HepG2 (cell line): Measurements from ENCODE around the gene SAPCD1. TPM values are rescaled to one million over a fixed set of nuclear protein-coding genes. Genes with fewer than 3 reads are reported as not detected.

Experiments
- CEBPG ChIP-seq: IDR thresholded peaks from 2 replicates; pipeline ENCODE4 v1.6.1; 2016
- CENPT ChIP-seq: sonication (generic); formaldehyde crosslinking; IDR thresholded peaks from 2 replicates; pipeline ENCODE4 v1.8.0; 2022; ENCODE audit warnings: low read depth, mild to moderate bottlenecking, moderate library complexity, missing genetic modification reagents
- FOXK1 ChIP-seq: sonication (generic); formaldehyde crosslinking; IDR thresholded peaks from 2 replicates; pipeline ENCODE4 v1.4.0; 2020; ENCODE audit warnings: low read depth, missing genetic modification reagents, borderline replicate concordance
- HMGXB4 ChIP-seq, 2 experiments: sonication (generic) in 1 of 2; formaldehyde crosslinking in 1 of 2; IDR thresholded peaks; 2 replicates each; pipeline versions ENCODE4 v1.4.0 to v1.6.1; 2018 to 2020; ENCODE audit warnings: missing genetic modification reagents in 2 of 2, borderline replicate concordance in 1 of 2, low read depth in 1 of 2, mild to moderate bottlenecking in 1 of 2, missing biosample characterization in 1 of 2
- HNF4G ChIP-seq, 2 experiments: sonication (generic) in 1 of 2; formaldehyde crosslinking in 1 of 2; IDR thresholded peaks; 2 replicates each; pipeline versions ENCODE4 v1.4.0 to v1.6.1; 2011 to 2020; ENCODE audit warnings: borderline replicate concordance in 2 of 2, low read depth in 2 of 2, mild to moderate bottlenecking in 2 of 2, low read length in 1 of 2, missing genetic modification reagents in 1 of 2, moderate library complexity in 1 of 2
- JUNB ChIP-seq: sonication (generic); formaldehyde crosslinking; IDR thresholded peaks from 2 replicates; pipeline ENCODE4 v1.8.0; 2022; ENCODE audit warnings: missing genetic modification reagents, mild to moderate bottlenecking, borderline replicate concordance
- MAFF ChIP-seq: IDR thresholded peaks from 2 replicates; pipeline ENCODE4 v1.6.1; 2011; ENCODE audit warnings: low read depth, low read length, improper control_type of control experiment
- MIER2 ChIP-seq: IDR thresholded peaks from 2 replicates; pipeline ENCODE4 v1.6.1; 2016; ENCODE audit warnings: missing biosample characterization, missing genetic modification reagents
- NR2F6 ChIP-seq, 2 experiments: IDR thresholded peaks; 2 replicates each; pipeline ENCODE4 v1.6.1; 2016; ENCODE audit warnings: antibody characterized with exemption in 1 of 2, mild to moderate bottlenecking in 1 of 2
- PLRG1 ChIP-seq: fragments of 450-650 bp; conservative IDR thresholded peaks from 2 replicates; pipeline ENCODE4 v1.6.1; 2016
- RFX1 ChIP-seq: fragments of 450-650 bp; IDR thresholded peaks from 2 replicates; pipeline ENCODE4 v1.6.1; 2017
- SMARCC2 ChIP-seq: fragments of 450-650 bp; IDR thresholded peaks from 2 replicates; pipeline ENCODE4 v1.6.1; 2017; ENCODE audit warnings: antibody characterized with exemption, mild to moderate bottlenecking
- SOX13 ChIP-seq, 3 experiments: fragments of 450-650 bp in 1 of 3; sonication (generic) in 1 of 3; formaldehyde crosslinking in 1 of 3; IDR thresholded peaks in 2 of 3; conservative IDR thresholded peaks in 1 of 3; 2 replicates each; pipeline versions ENCODE4 v1.5.0 to v1.6.1; 2016 to 2020; ENCODE audit warnings: antibody characterized with exemption in 1 of 3, mild to moderate bottlenecking in 1 of 3, missing compliant biosample characterization in 1 of 3, missing genetic modification reagents in 1 of 3, moderate library complexity in 1 of 3
- TCF12 ChIP-seq, 2 experiments: fragments of 450-650 bp in 1 of 2; sonication (generic) in 1 of 2; formaldehyde crosslinking in 1 of 2; IDR thresholded peaks; 2 replicates each; pipeline versions ENCODE4 v1.6.1 to v1.8.0; 2017 to 2022; ENCODE audit warnings: antibody characterized with exemption in 1 of 2, mild to moderate bottlenecking in 1 of 2, missing genetic modification reagents in 1 of 2, moderate library complexity in 1 of 2
- TEAD2 ChIP-seq: sonication (generic); formaldehyde crosslinking; IDR thresholded peaks from 2 replicates; pipeline ENCODE4 v1.9.0; 2021; ENCODE audit warnings: missing genetic modification reagents
- ZBTB14 ChIP-seq: sonication (generic); formaldehyde crosslinking; IDR thresholded peaks from 2 replicates; pipeline ENCODE4 v1.4.0; 2020; ENCODE audit warnings: missing genetic modification reagents
- ZNF17 ChIP-seq: sonication (generic); formaldehyde crosslinking; IDR thresholded peaks from 2 replicates; pipeline ENCODE4 v1.5.0; 2020; ENCODE audit warnings: mild to moderate bottlenecking, missing genetic modification reagents
- ZNF256 ChIP-seq: sonication (generic); formaldehyde crosslinking; conservative IDR thresholded peaks from 2 replicates; pipeline ENCODE4 v1.4.0; 2020; ENCODE audit warnings: missing genetic modification reagents
- ZNF383 ChIP-seq: sonication (generic); formaldehyde crosslinking; IDR thresholded peaks from 2 replicates; pipeline ENCODE4 v1.4.0; 2020; ENCODE audit warnings: missing genetic modification reagents, mild to moderate bottlenecking, borderline replicate concordance
- ZNF501 ChIP-seq: sonication (generic); formaldehyde crosslinking; IDR thresholded peaks from 2 replicates; pipeline ENCODE4 v1.5.1; 2020; ENCODE audit warnings: mild to moderate bottlenecking, moderate library complexity, missing genetic modification reagents
- ZNF512B ChIP-seq: sonication (generic); formaldehyde crosslinking; IDR thresholded peaks from 2 replicates; pipeline ENCODE4 v1.5.1; 2020; ENCODE audit warnings: missing genetic modification reagents, mild to moderate bottlenecking, borderline replicate concordance
- ZNF619 ChIP-seq: sonication (generic); formaldehyde crosslinking; IDR thresholded peaks from 2 replicates; pipeline ENCODE4 v1.4.0; 2020; ENCODE audit warnings: mild to moderate bottlenecking, missing genetic modification reagents
- ZNF75D ChIP-seq: sonication (generic); formaldehyde crosslinking; IDR thresholded peaks from 2 replicates; pipeline ENCODE4 v1.8.1; 2023; ENCODE audit warnings: missing genetic modification reagents, mild to moderate bottlenecking, borderline replicate concordance
- polyA plus RNA-seq, 8 experiments: library from polyadenylated mRNA; depleted of rRNA in 3 of 8; stranded (reverse) in 7 of 8; unstranded in 1 of 8; fragments of >200 nt; fragmentation: Illumina TruSeq in 4 of 8; extraction: Trizol in 4 of 8; gene quantifications; 2 replicates each; pipeline versions ENCODE4 v1.2.1 to v1.2.3, GENCODE V29; 2011 to 2016; ENCODE audit warnings: low read depth in 4 of 8, missing spikeins in 1 of 8, mixed read lengths in 1 of 8; ENCODE audit not compliant: insufficient read depth in 1 of 8
- total RNA-seq, 5 experiments: library from RNA; depleted of rRNA; stranded (reverse); fragments of >200 nt; fragmentation: Illumina TruSeq; extraction: Trizol; gene quantifications; 2 replicates each; pipeline ENCODE4 v1.2.3, GENCODE V29; 2016; ENCODE audit warnings: low read depth in 1 of 5

SAPCD1 gene
- total and polyA plus RNA-seq, 2 of the 13 experiments (the other 11 are each of a cell fraction or from before 2014, with no cell fraction given), result 2.5 to 3.9 TPM

- TF ChIP-seq NR2F6 (IDR thresholded peaks at IDR 0.05) (no peak), NR2F6 (CRISPR knock-in tag; IDR thresholded peaks at IDR 0.05) (peak; percentile 51; the same call in 1 of the 2 replicates), MAFF (no peak), MIER2 (CRISPR knock-in tag) (peak; percentile 61; the same call in 1 of the 2 replicates), CENPT (CRISPR knock-in tag) (no peak), ZNF383 (CRISPR knock-in tag) (no peak), CEBPG (CRISPR knock-in tag) (0 out of 2 replicates have a peak, but pooled peaks have one; percentile 19), SMARCC2 (no peak), ZNF512B (CRISPR knock-in tag) (no peak), RFX1 (no peak), ZBTB14 (no peak), SOX13 (IDR thresholded peaks at IDR 0.05) (no peak), SOX13 (CRISPR knock-in tag; conservative IDR thresholded peaks at IDR 0.05 in 1 of 2, IDR thresholded peaks at IDR 0.05 in 1 of 2) (peak in 1 of 2 experiments; percentile 41; a peak in 1 of 4 replicates), TCF12 (IDR thresholded peaks at IDR 0.05) (no peak), TCF12 (CRISPR knock-in tag; IDR thresholded peaks at IDR 0.05) (no peak), FOXK1 (peak; percentile 76; the same call in 1 of the 2 replicates), HNF4G (IDR thresholded peaks at IDR 0.05; ENCODE audit: borderline replicate concordance, low read depth, low read length) (no peak), HNF4G (CRISPR knock-in tag; IDR thresholded peaks at IDR 0.05; ENCODE audit: borderline replicate concordance, low read depth) (0 out of 2 replicates have a peak, but pooled peaks have one; percentile 38), ZNF501 (CRISPR knock-in tag) (0 out of 2 replicates have a peak, but pooled peaks have one; percentile 56), ZNF619 (CRISPR knock-in tag) (0 out of 2 replicates have a peak, but pooled peaks have one; percentile 78), TEAD2 (CRISPR knock-in tag) (no peak), ZNF75D (CRISPR knock-in tag) (no peak), ZNF256 (no peak), ZNF17 (CRISPR knock-in tag) (no peak), HMGXB4 (CRISPR knock-in tag; IDR thresholded peaks at IDR 0.05; ENCODE audit: borderline replicate concordance in 1 of 2, low read depth in 1 of 2) (peak; percentile 74 to 85; a peak in 2 of 4 replicates), PLRG1 (no peak), JUNB (CRISPR knock-in tag) (no peak)
Measured at GRCh38 chr6:31769684-31770371, 7.4 kb downstream of the SAPCD1 start (continued).
